Breast epithelium (tissue), 3 donors: ENCODE data around the gene CDK5R2.
"Not testable (repeated sequence)": the region's sequence is repeated elsewhere in the genome, so short reads cannot be mapped to it uniquely, and the experiment has no call there.

Source experiments
- CTCF ChIP-seq, 3 donors: fragments of 450-650 bp; IDR thresholded peaks; one replicate each; pipeline ENCODE4 v1.5.1; 2016 to 2017; ENCODE audit warnings: antibody characterized with exemption in 3 of 3, mild to moderate bottlenecking in 3 of 3, moderate library complexity in 3 of 3
- POLR2A ChIP-seq: fragments of 450-650 bp; IDR thresholded peaks from one replicate; pipeline ENCODE4 v1.6.1; 2016; ENCODE audit warnings: antibody characterized with exemption, mild to moderate bottlenecking, moderate library complexity

GRCh38 chr2:218931751-218932150 lies 27.7 kb upstream of the CDK5R2 start:
- TF ChIP-seq CTCF (IDR thresholded peaks at IDR 0.05); POLR2A: not testable (repeated sequence)
